HEK293T (cell line): ENCODE results near the gene TLE7.

Experiments
- BHLHE40 ChIP-seq: fragments of 450-650 bp; IDR thresholded peaks from 2 replicates; pipeline ENCODE4 v1.6.1; 2016; ENCODE audit warnings: mild to moderate bottlenecking, moderate library complexity, borderline replicate concordance
- CTBP1 ChIP-seq: fragments of 450-650 bp; IDR thresholded peaks from 2 replicates; pipeline ENCODE4 v1.6.1; 2016; ENCODE audit warnings: borderline replicate concordance
- FOXA1 ChIP-seq: fragments of 450-650 bp; IDR thresholded peaks from 2 replicates; pipeline ENCODE4 v1.6.1; 2016; ENCODE audit warnings: mild to moderate bottlenecking
- FOXK2 ChIP-seq: fragments of 450-650 bp; IDR thresholded peaks from 2 replicates; pipeline ENCODE4 v1.6.1; 2016; ENCODE audit warnings: mild to moderate bottlenecking
- PKNOX1 ChIP-seq: fragments of 450-650 bp; IDR thresholded peaks from 2 replicates; pipeline ENCODE4 v1.6.1; 2016
- TARDBP ChIP-seq: fragments of 450-650 bp; IDR thresholded peaks from 2 replicates; pipeline ENCODE4 v1.6.1; 2016

DNA sequence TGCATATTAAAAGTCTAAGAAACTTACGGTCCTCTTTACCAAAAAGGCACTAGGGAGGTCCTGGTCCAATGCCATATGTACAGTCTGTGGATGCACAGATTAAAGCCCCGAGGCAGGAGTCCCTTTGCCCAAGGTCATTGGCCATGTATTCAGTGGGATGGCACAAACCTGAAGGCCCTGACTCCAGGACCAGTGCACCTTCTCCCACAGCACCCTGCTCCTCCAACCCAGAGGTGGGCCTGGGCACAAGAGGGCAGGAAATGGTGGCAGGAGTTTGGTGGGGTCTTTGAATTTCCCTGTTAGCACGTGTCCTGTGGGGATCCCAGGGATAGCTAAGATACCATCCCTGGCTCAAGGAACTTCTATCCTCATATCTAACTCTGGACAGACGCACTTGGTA lies 28.5 kb downstream of the TLE7 start:
- TF ChIP-seq BHLHE40 = no peak
- TF ChIP-seq FOXK2 = no peak
- no peak for TF ChIP-seq TARDBP
- TF ChIP-seq PKNOX1 = no peak
- TF ChIP-seq CTBP1 = no peak
- no peak for TF ChIP-seq FOXA1
